ENCODE measurements around the gene SPDYE16. TPM values are rescaled to one million over a fixed set of nuclear protein-coding genes. Genes with fewer than 3 reads are reported as not detected.
"Not testable (repeated sequence)": the region's sequence is repeated elsewhere in the genome, so short reads cannot be mapped to it uniquely, and the experiment has no call there.

SPDYE16 gene
- total RNA-seq, 1 experiment from 2014 or later: 0.13 TPM

DNA sequence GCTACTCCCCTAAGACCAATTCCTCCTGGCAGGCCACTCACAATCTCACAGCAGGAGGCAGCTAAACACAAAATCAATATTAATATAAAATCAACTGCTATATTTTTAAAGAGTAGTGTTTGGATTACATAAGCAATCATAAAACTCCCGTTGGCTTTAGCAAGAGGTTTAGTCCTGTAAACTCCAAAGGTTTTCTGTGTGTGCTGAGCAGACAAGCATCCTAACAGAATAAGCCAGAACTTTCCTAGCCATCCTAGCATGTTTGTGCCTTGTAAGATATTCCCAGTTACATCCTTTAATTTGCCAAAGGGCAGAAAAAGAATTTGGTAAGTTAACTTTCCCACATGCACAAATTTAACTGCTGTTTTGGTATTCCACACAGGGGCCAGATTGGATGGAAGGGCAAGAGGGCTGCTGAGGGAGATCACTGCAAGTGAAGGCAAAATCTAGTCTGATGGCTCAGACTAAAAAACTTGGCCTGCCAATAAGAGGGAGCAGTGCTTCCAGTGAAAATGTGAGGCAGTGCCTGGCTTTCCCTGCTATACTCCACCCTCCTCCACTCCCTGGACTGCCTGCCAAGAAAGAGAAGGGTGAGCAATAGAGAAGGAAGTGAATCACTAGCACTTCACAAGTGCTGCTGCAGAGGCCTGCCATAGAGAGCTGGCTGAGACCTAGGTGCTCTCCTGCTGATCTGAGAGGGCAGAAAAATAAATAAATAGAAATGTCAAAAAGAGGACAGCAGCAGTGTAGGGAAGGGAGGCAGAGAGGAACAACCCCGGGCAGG, 39.9 kb upstream of the SPDYE16 start:
- H3K4me1 ChIP-seq (ENCODE audit: insufficient read depth, low read length, poor library complexity, severe bottlenecking); CTCF ChIA-PET; intact Hi-C loops (cut with micrococcal nuclease; ENCODE audit: unreplicated experiment); POLR2A ChIA-PET (ENCODE audit: low non-redundant PET); BruUV-seq (replicated peaks); H3K9me3 ChIP-seq (ENCODE audit: low read depth, low read length, poor library complexity, severe bottlenecking); H3K4me3 ChIP-seq (ENCODE audit: low read depth, low read length, poor library complexity, severe bottlenecking); H3K27me3 ChIP-seq (replicated peaks; ENCODE audit: insufficient read depth, low read depth, low read length, poor library complexity); H3K36me3 ChIP-seq (ENCODE audit: insufficient read depth, low read length, poor library complexity, severe bottlenecking): not testable (repeated sequence)
- peak overlapping the region; percentile 57 for H3K27ac ChIP-seq (ENCODE audit: low read depth, low read length, poor library complexity, severe bottlenecking)
- peak; percentile 84 for DNase-seq (ENCODE audit: low spot score)

DNA sequence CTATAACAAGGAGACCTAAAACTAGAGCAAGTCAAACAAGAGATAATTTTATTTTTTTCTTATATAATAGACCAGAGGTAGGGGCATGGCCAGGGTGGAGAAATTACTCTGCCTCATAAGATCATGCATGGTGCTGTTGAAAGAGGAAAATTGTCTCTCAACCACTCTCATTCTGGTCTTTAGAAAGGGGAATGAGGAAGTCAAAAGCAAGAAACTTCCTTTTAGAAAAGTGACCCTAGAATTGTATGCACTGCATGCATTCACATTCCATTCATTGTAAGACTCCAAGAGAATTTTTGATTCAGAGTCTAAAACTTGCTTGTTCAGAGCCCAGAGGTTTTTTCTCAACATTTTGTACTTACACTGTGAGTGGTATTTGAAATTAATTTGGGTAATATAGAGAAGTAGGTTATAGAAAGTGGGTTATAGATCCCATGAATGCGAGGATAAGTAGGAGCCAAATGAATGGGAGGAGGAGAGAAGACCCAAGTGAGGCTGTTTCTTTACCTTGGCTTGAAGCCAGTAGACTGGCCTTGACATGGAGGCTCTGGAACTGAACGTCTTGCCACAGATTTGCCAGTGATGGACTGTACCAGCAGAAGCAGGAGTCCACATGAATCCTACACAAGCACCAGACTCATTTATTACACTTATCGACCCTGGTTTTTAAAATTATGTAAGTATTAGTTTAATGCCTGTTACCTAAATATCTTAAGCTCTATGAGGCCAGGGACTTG, 33.0 kb upstream of the SPDYE16 start:
- H3K36me3 ChIP-seq (ENCODE audit: insufficient read depth, low read length, poor library complexity, severe bottlenecking); H3K9me3 ChIP-seq (ENCODE audit: low read depth, low read length, poor library complexity, severe bottlenecking); CTCF ChIA-PET; POLR2A ChIA-PET (ENCODE audit: low non-redundant PET); H3K4me3 ChIP-seq (ENCODE audit: low read depth, low read length, poor library complexity, severe bottlenecking); H3K4me1 ChIP-seq (ENCODE audit: insufficient read depth, low read length, poor library complexity, severe bottlenecking); intact Hi-C loops (cut with micrococcal nuclease; ENCODE audit: unreplicated experiment); BruUV-seq (replicated peaks); H3K27me3 ChIP-seq (replicated peaks; ENCODE audit: insufficient read depth, low read depth, low read length, poor library complexity); H3K27ac ChIP-seq (ENCODE audit: low read depth, low read length, poor library complexity, severe bottlenecking): not testable (repeated sequence)
- DNase-seq (ENCODE audit: low spot score): peak; percentile 9

DNA sequence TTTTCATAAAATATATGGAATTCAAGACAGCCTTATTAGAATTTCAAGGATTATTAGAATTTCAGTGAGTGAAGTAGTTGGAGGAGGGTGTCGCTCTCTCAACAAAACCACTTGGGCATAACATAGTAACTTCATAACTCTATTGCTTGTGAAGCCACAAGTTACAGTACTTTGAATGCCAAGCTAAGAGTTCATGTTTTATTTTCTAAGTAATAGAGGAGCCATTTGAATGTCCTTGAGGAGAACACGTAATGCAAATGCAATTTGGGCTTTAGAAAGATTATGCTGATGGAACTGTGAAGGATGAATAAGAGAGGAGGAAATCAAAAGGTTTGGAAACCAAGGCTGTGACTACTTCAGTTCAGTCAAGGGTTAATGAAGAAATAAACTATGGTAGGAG, 32.3 kb upstream of the SPDYE16 start:
- BruUV-seq (replicated peaks); H3K4me1 ChIP-seq (ENCODE audit: insufficient read depth, low read length, poor library complexity, severe bottlenecking); H3K36me3 ChIP-seq (ENCODE audit: insufficient read depth, low read length, poor library complexity, severe bottlenecking); intact Hi-C loops (cut with micrococcal nuclease; ENCODE audit: unreplicated experiment); H3K27me3 ChIP-seq (replicated peaks; ENCODE audit: insufficient read depth, low read depth, low read length, poor library complexity); H3K4me3 ChIP-seq (ENCODE audit: low read depth, low read length, poor library complexity, severe bottlenecking); H3K27ac ChIP-seq (ENCODE audit: low read depth, low read length, poor library complexity, severe bottlenecking); CTCF ChIA-PET; DNase-seq (ENCODE audit: low spot score); H3K9me3 ChIP-seq (ENCODE audit: low read depth, low read length, poor library complexity, severe bottlenecking); POLR2A ChIA-PET (ENCODE audit: low non-redundant PET): not testable (repeated sequence)

DNA sequence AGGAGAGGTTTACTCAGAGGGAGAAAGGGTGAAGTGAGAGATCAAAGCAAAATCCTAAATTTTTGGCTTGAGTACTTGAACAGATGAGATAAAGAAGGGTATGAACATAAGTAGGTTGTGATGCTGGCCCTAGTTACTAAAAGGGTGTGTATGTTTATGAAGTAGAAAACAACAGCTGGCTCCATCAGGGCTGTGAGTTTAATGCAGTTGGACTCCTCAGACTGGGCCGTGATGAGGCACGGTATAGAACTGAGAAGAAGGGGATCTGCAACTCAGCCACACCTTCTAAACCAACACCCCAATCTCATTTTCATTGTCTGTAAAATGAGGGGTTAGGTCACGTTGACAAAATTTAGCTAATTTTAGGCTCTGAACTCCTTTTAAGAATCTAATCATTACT, 29.2 kb upstream of the SPDYE16 start:
- H3K9me3 ChIP-seq (ENCODE audit: low read depth, low read length, poor library complexity, severe bottlenecking); CTCF ChIA-PET; POLR2A ChIA-PET (ENCODE audit: low non-redundant PET); H3K27me3 ChIP-seq (replicated peaks; ENCODE audit: insufficient read depth, low read depth, low read length, poor library complexity); H3K4me3 ChIP-seq (ENCODE audit: low read depth, low read length, poor library complexity, severe bottlenecking); intact Hi-C loops (cut with micrococcal nuclease; ENCODE audit: unreplicated experiment); H3K36me3 ChIP-seq (ENCODE audit: insufficient read depth, low read length, poor library complexity, severe bottlenecking); H3K27ac ChIP-seq (ENCODE audit: low read depth, low read length, poor library complexity, severe bottlenecking); DNase-seq (ENCODE audit: low spot score); BruUV-seq (replicated peaks): not testable (repeated sequence)
- peaks cover 11% of the 10 kb centered on the region for H3K4me1 ChIP-seq (ENCODE audit: insufficient read depth, low read length, poor library complexity, severe bottlenecking)

DNA sequence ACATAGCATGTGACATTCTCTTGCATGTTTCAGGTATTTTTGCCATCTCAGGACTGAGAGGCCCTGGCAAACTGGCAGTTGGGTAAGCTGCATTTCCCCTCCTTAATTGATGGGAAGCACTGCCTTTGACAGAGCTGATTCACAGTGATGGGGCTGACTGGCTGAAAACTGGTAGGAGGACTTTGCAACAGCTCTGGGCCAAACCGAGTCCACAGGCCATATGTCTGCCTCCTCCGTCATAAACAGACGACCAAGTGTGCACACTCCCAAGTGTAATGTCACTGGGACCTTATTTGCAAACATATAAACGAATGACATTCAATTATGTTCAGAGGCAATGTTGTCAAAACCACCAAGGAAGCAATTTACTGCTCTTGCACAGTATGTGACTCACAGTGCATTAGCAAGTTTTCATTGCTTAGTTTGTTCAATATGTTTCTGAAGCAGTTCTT, 27.3 kb upstream of the SPDYE16 start:
- peaks cover 11% of the 10 kb centered on the region for H3K4me1 ChIP-seq (ENCODE audit: insufficient read depth, low read length, poor library complexity, severe bottlenecking)
- H3K36me3 ChIP-seq (ENCODE audit: insufficient read depth, low read length, poor library complexity, severe bottlenecking); POLR2A ChIA-PET (ENCODE audit: low non-redundant PET); CTCF ChIA-PET; H3K27me3 ChIP-seq (replicated peaks; ENCODE audit: insufficient read depth, low read depth, low read length, poor library complexity); H3K4me3 ChIP-seq (ENCODE audit: low read depth, low read length, poor library complexity, severe bottlenecking); intact Hi-C loops (cut with micrococcal nuclease; ENCODE audit: unreplicated experiment); H3K27ac ChIP-seq (ENCODE audit: low read depth, low read length, poor library complexity, severe bottlenecking); BruUV-seq (replicated peaks); H3K9me3 ChIP-seq (ENCODE audit: low read depth, low read length, poor library complexity, severe bottlenecking): not testable (repeated sequence)
- peak; percentile 60 for DNase-seq (ENCODE audit: low spot score)

DNA sequence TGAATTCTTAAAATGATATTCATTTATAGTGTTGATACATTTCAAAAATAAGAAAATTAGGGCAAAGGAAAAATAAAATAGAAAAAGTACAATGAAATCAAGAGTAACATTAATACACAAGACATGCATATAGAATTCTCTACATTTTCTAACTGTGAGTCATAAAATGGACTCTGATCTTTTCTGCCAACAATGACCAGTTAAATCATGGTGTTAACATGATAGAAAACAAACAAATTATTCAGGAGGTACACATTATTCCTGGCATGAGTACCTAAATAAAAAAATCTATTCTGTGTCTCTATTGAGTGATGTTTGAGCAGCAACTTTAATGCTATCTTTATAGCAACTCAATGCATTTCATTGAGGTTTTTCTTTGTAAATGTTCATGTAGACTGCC, 25.6 kb upstream of the SPDYE16 start:
- H3K9me3 ChIP-seq (ENCODE audit: low read depth, low read length, poor library complexity, severe bottlenecking); POLR2A ChIA-PET (ENCODE audit: low non-redundant PET); H3K27ac ChIP-seq (ENCODE audit: low read depth, low read length, poor library complexity, severe bottlenecking); CTCF ChIA-PET; H3K27me3 ChIP-seq (replicated peaks; ENCODE audit: insufficient read depth, low read depth, low read length, poor library complexity); H3K36me3 ChIP-seq (ENCODE audit: insufficient read depth, low read length, poor library complexity, severe bottlenecking); intact Hi-C loops (cut with micrococcal nuclease; ENCODE audit: unreplicated experiment); H3K4me3 ChIP-seq (ENCODE audit: low read depth, low read length, poor library complexity, severe bottlenecking); BruUV-seq (replicated peaks); DNase-seq (ENCODE audit: low spot score): not testable (repeated sequence)
- H3K4me1 ChIP-seq (ENCODE audit: insufficient read depth, low read length, poor library complexity, severe bottlenecking): peaks cover 11% of the 10 kb centered on the region

DNA sequence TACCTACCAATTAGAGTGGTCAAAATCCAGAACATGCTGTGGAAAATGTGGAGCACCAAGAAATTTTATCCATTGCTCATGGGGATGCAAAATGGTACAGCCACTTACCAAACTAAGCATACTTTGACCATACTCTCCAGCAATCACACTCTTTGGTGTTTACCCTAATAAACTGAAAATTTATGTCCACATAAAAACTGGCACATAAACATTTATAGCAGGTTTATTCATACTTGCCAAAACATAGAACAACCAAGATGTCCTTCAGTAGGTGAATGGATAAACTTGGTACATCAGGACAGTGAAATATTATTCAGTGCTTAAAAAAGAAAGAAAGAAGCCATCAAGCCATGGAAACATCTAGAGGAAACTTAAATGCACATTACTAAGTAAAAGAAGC, 24.7 kb upstream of the SPDYE16 start:
- DNase-seq (ENCODE audit: low spot score); H3K27ac ChIP-seq (ENCODE audit: low read depth, low read length, poor library complexity, severe bottlenecking); H3K27me3 ChIP-seq (replicated peaks; ENCODE audit: insufficient read depth, low read depth, low read length, poor library complexity); H3K4me3 ChIP-seq (ENCODE audit: low read depth, low read length, poor library complexity, severe bottlenecking); CTCF ChIA-PET; POLR2A ChIA-PET (ENCODE audit: low non-redundant PET); intact Hi-C loops (cut with micrococcal nuclease; ENCODE audit: unreplicated experiment); H3K36me3 ChIP-seq (ENCODE audit: insufficient read depth, low read length, poor library complexity, severe bottlenecking); H3K9me3 ChIP-seq (ENCODE audit: low read depth, low read length, poor library complexity, severe bottlenecking): not testable (repeated sequence)
- H3K4me1 ChIP-seq (ENCODE audit: insufficient read depth, low read length, poor library complexity, severe bottlenecking): peaks cover 11% of the 10 kb centered on the region
- BruUV-seq (replicated peaks): TSS peak; percentile 5
